ENCODE data around the gene CATSPER4. TPM values are rescaled to one million over a fixed set of nuclear protein-coding genes. Genes with fewer than 3 reads are reported as not detected.

Gene CATSPER4
- total and polyA plus RNA-seq, 2 of the 13 experiments (the other 11 are each of a cell fraction or from before 2014, with no cell fraction given), result not detected

- TF ChIP-seq ZBTB37 (CRISPR knock-in tag; IDR thresholded peaks at IDR 0.05), result no peak
- TF ChIP-seq RBFOX2 (IDR thresholded peaks at IDR 0.05; ENCODE audit: low read depth, low read length), result peak; percentile 95
- TF ChIP-seq HMGA1 (CRISPR knock-in tag; conservative IDR thresholded peaks at IDR 0.05), result no peak
- TF ChIP-seq MXD4 (CRISPR knock-in tag; IDR thresholded peaks at IDR 0.05), result peak; percentile 97
- TF ChIP-seq SP4 (CRISPR knock-in tag; IDR thresholded peaks at IDR 0.05), result peak; percentile 94
- TF ChIP-seq FOXP4 (CRISPR knock-in tag; IDR thresholded peaks at IDR 0.05), result peak; percentile 47
- peak; percentile 66 for TF ChIP-seq DRAP1 (CRISPR knock-in tag; IDR thresholded peaks at IDR 0.05)
- TF ChIP-seq ATF7-NPFF (CRISPR knock-in tag; IDR thresholded peaks at IDR 0.05; ENCODE audit: low read depth), result peak; percentile 89
- TF ChIP-seq ZNF609 (CRISPR knock-in tag; IDR thresholded peaks at IDR 0.05; ENCODE audit: borderline replicate concordance), result no peak
- peak; percentile 98 for TF ChIP-seq DNMT1 (CRISPR knock-in tag; IDR thresholded peaks at IDR 0.05)
- TF ChIP-seq IKZF4 (CRISPR knock-in tag; IDR thresholded peaks at IDR 0.05; ENCODE audit: borderline replicate concordance, low read depth, not compliant biosample characterization), result peak; percentile 91
- TF ChIP-seq NRL (CRISPR knock-in tag; IDR thresholded peaks at IDR 0.05; ENCODE audit: borderline replicate concordance), result peak; percentile 91; the same call in 1 of the 2 replicates
- peak; percentile 42; the same call in 1 of the 2 replicates for TF ChIP-seq PBX3 (CRISPR knock-in tag; IDR thresholded peaks at IDR 0.05; ENCODE audit: borderline replicate concordance)
- peak; percentile 92 for TF ChIP-seq SNAPC2 (CRISPR knock-in tag; IDR thresholded peaks at IDR 0.05)
- peak; percentile 92 for TF ChIP-seq CSRNP1 (CRISPR knock-in tag; IDR thresholded peaks at IDR 0.05)
- TF ChIP-seq ZSCAN21 (CRISPR knock-in tag; IDR thresholded peaks at IDR 0.05; ENCODE audit: borderline replicate concordance), result peak; percentile 84
Observed at GRCh38 chr1:26169669-26170471, 20.5 kb upstream of the CATSPER4 start, which contains the start of gene ZNF593 (continued).
